Right cardiac atrium (tissue), 5 donors: Measurements from ENCODE around the gene PDCD1. TPM values are rescaled to one million over a fixed set of nuclear protein-coding genes. Genes with fewer than 3 reads are reported as not detected.
A peak's percentile ranks its signal among the peaks of the same experiment; 100 is the strongest.

Experiments
- ATAC-seq, 2 donors: fragments of 200-7000 bp; cut with Tn5 transposase; one replicate each; pipeline versions ENCODE4 v1.8.0 to v1.9.1; 2020; ENCODE audit warnings: moderate library complexity in 2 of 2, mild to moderate bottlenecking in 1 of 2
- DNase-seq, 3 donors: peaks; one replicate each; pipeline ENCODE4 v3.0.0-alpha.2; 2020
- H3K27ac ChIP-seq: one replicate; pipeline ENCODE4 v1.5.1; 2013; ENCODE audit warnings: mild to moderate bottlenecking, low read length, control low read depth, moderate library complexity
- H3K27me3 ChIP-seq: one replicate; pipeline ENCODE4 v1.6.1; 2013; ENCODE audit not compliant: control insufficient read depth, insufficient read depth
- H3K4me1 ChIP-seq: one replicate; pipeline ENCODE4 v1.6.1; 2013; ENCODE audit warnings: low read length; ENCODE audit not compliant: control insufficient read depth, insufficient read depth
- H3K4me3 ChIP-seq: one replicate; pipeline ENCODE4 v1.5.1; 2013; ENCODE audit warnings: low read length, control low read depth
- H3K9me3 ChIP-seq: one replicate; pipeline ENCODE4 v1.6.1; 2013; ENCODE audit warnings: low read length; ENCODE audit not compliant: control insufficient read depth
- WGBS: extraction: QIAGEN DNeasy Blood & Tissue Kit; methylation state at CpG from one replicate; pipeline ENCODE4 v1.1.7; 2013; 5-methylcytosine and 5-hydroxymethylcytosine counted together
- intact Hi-C, 4 donors: fragments of 100-400 bp; cut with DNase I; formaldehyde crosslinking; loops; one replicate each; pipeline versions ENCODE4 v1.11.0 to v1.14.0; 2022 to 2023
- polyA plus RNA-seq: library from polyadenylated mRNA; stranded (reverse); fragments of 200-250 nt; gene quantifications from one replicate; pipeline ENCODE4 v1.2.3, GENCODE V29; 2013
- total RNA-seq, 4 donors: library from RNA; stranded (reverse); fragmentation: NEBNext Ultra II Directional; extraction: Animal tissue kit (Norgen Biotek cat#: 25700); gene quantifications; one replicate each; pipeline ENCODE4 v1.2.1, GENCODE V29; 2021
- donor health status: healthy with polysubstance abuse.
- donor health status: DM: no; HTN: yes; CAD: no.
- donor health status: DM: no; HTN: no; CAD: no.
- donor health status: DM: no; HTN: yes; CAD: no; lungs with severe emphysema.
- donor health status: DM: yes; HTN: yes; CAD: no.

Gene PDCD1
- total and polyA plus RNA-seq, 5 donors: 5.2 to 7.4 (median 5.5) TPM

- DNase-seq: peak in 1 of 3 donors; percentile 61
- H3K9me3 ChIP-seq: no peaks in the 10 kb centered on the region
- H3K27me3 ChIP-seq: no peaks in the 10 kb centered on the region
- WGBS: 77% methylated on average over 48 of the region's 48 CpGs
- no peak overlapping the region for H3K4me3 ChIP-seq
- H3K27ac ChIP-seq: no peak overlapping the region
- no peaks in the 10 kb centered on the region for H3K4me1 ChIP-seq
- peak in 1 of 2 donors; percentile 3 for ATAC-seq
- intact Hi-C loops: no loop called here
Measured at GRCh38 chr2:241902357-241902991, 43.8 kb upstream of the PDCD1 start.

DNA sequence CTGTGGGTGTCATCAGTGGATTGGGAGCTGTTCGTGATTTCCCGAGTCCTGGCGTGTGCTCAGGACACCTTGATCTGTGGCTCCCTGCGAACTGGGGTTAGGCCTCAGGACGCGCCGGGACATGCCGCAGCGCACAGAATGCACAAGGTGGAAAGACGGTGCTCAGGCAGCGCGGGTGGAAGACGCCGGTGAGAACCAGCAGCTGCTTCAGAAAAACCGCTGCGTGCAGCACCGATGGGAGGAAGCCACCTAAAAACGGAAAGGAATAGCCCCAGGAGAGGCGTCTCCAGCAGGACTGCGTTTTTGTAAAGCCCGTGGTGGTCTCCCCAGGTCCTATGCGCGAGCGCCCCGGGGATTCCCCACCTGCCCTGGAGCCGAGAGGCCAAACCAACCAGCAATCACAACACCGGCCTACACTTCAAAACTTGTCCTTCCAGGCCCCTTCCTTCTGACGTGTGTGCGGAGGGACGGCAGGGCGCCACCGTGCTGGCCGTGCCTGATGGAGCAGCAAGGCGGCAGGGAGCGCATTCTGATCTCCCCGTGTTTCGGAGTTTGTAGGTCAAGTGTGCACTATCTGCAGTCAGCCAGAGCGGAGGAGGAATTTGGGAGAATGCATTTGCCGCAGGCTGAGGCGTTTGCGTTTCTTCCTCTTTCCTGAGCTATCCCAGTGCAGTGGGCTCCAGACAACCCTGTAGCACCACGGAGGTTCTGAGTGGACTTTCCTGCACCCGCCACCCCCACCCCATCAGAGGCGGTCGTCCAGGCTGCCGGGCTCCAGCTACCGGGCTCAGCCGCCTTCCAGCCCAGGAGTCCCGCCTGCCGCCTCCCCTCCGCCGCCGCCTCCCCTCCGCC is 43.0 kb upstream of the PDCD1 start:
- 69% methylated on average over 54 of the region's 54 CpGs for WGBS
- DNase-seq (no peak), ATAC-seq (peak in 1 of 2 donors; percentile 20)

DNA sequence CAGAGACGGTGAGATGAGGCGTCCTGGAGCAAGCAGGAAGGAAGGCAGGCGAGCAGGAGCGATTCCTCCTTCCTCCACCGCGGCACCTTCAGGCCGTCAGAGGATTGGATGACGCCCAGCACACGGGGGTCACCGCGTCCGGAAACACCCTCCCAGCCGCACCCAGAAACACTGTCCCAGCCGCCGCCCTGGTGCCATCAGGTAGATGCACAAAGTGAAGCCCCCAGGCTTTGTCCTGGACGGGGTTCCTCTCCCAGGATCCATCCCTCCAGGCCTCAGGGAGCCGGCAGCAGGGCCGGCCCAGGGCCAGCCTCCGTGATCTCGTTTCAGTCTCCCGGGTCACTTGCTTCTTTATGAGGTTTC is 42.3 kb upstream of the PDCD1 start:
- no peak overlapping the region for H3K27ac ChIP-seq
- ATAC-seq (no peak), DNase-seq (no peak)
- WGBS: 87% methylated on average over 21 of the region's 21 CpGs
- no peaks in the 10 kb centered on the region for H3K27me3 ChIP-seq
- no peaks in the 10 kb centered on the region for H3K9me3 ChIP-seq
- H3K4me1 ChIP-seq: no peaks in the 10 kb centered on the region
- H3K4me3 ChIP-seq: no peak overlapping the region
- intact Hi-C loops: no loop called here

More for the DNA sequence above, 43.0 kb upstream of the PDCD1 start:
- Histone ChIP-seq H3K9me3 (no peaks in the 10 kb centered on the region), H3K4me3 (peak overlapping the region; percentile 7), H3K27ac (no peak overlapping the region), H3K4me1 (no peaks in the 10 kb centered on the region), H3K27me3 (no peaks in the 10 kb centered on the region)
- intact Hi-C loops: no loop called here

DNA sequence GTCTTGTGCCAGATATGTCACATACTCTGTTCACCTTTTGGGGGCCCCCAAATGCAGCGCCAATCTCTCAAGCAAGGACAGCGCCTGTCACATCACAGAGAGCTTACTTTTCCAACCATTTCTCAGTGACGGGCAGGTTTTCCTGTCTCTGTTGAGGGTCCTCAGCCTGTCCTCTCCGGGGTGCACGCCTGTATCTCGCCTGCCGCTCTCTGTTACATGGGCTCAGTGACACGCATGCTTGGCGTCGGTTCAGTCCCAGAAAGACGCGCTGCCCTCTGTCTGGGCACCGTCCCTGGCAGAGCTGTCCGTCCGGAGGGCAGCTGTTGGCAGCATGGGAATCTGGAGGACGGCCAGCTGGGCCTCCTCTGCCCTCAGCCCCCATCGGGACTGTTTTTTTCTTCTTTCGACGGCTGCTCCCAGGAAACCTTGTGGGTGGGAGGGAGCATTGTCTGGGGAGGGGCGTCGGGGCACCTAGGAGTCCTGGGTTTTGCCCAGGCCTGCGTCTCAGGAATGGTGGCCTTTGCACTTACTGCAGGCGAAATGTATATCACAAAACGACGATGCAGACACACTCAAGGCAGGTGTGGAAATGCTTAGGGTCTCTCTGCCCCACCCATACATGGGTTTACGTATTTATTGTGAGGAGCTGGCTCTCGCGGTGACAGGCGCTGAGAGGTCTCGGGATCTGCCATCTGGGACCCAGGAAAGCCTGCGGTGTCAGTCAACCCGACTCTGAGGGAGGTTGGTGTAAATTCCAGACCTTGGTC is 41.7 kb upstream of the PDCD1 start:
- DNase-seq (peak in 1 of 3 donors; percentile 33), ATAC-seq (peak; percentile 5 to 31)
- H3K27me3 ChIP-seq: no peaks in the 10 kb centered on the region
- H3K4me3 ChIP-seq: no peak overlapping the region
- no peak overlapping the region for H3K27ac ChIP-seq
- no peaks in the 10 kb centered on the region for H3K9me3 ChIP-seq
- 68% methylated on average over 32 of the region's 32 CpGs for WGBS
- no peaks in the 10 kb centered on the region for H3K4me1 ChIP-seq
- intact Hi-C loops: no loop called here

GRCh38 chr2:241898463-241899270 is 40.0 kb upstream of the PDCD1 start:
- intact Hi-C loops: no loop called here
- DNase-seq (no peak), ATAC-seq (no peak)
- H3K27me3 ChIP-seq: no peaks in the 10 kb centered on the region
- H3K9me3 ChIP-seq: no peaks in the 10 kb centered on the region
- no peak overlapping the region for H3K4me3 ChIP-seq
- no peak overlapping the region for H3K27ac ChIP-seq
- WGBS: 84% methylated on average over 30 of the region's 30 CpGs
- H3K4me1 ChIP-seq: no peaks in the 10 kb centered on the region

GRCh38 chr2:241897231-241897916 is 38.7 kb upstream of the PDCD1 start:
- DNase-seq: no peak
- Histone ChIP-seq H3K27me3 (no peaks in the 10 kb centered on the region), H3K4me3 (no peak overlapping the region), H3K27ac (no peak overlapping the region), H3K9me3 (no peaks in the 10 kb centered on the region), H3K4me1 (no peaks in the 10 kb centered on the region)
- ATAC-seq: no peak
- 84% methylated on average over 17 of the region's 17 CpGs for WGBS
- intact Hi-C loops: no loop called here

GRCh38 chr2:241896746-241897201 is 38.1 kb upstream of the PDCD1 start:
- H3K27me3 ChIP-seq: no peaks in the 10 kb centered on the region
- intact Hi-C loops: no loop called here
- WGBS: 89% methylated on average over 10 of the region's 10 CpGs
- ATAC-seq: no peak
- DNase-seq: no peak
- no peaks in the 10 kb centered on the region for H3K9me3 ChIP-seq
- no peak overlapping the region for H3K27ac ChIP-seq
- no peaks in the 10 kb centered on the region for H3K4me1 ChIP-seq
- H3K4me3 ChIP-seq: no peak overlapping the region

- Histone ChIP-seq H3K9me3 (no peaks in the 10 kb centered on the region), H3K4me1 (no peaks in the 10 kb centered on the region), H3K27me3 (no peaks in the 10 kb centered on the region), H3K27ac (peak overlapping the region; percentile 9), H3K4me3 (no peak overlapping the region)
- intact Hi-C loops: no loop called here
- 52% methylated on average over 26 of the region's 26 CpGs for WGBS
- DNase-seq: peak in 1 of 3 donors; percentile 67
- ATAC-seq: peak; percentile 34 to 45
Measured at GRCh38 chr2:241895712-241896641, 37.3 kb upstream of the PDCD1 start.

DNA sequence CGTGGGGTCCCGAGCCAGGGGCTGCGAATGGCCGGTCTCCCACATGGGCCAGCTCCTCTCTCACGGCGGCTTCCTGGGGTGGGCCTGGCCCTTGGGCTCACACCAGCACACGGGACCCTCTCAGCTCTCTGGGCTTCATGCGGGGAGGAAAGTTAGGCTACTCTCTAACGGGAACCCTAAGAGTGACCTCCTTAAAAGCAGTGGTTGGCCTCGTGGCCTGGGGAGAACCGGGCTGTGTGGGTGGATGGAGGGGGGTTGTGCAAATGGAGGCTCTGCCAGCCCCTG is 36.7 kb upstream of the PDCD1 start:
- intact Hi-C loops: no loop called here
- Histone ChIP-seq H3K4me1 (no peaks in the 10 kb centered on the region), H3K27me3 (no peaks in the 10 kb centered on the region), H3K4me3 (no peak overlapping the region), H3K27ac (no peak overlapping the region), H3K9me3 (no peaks in the 10 kb centered on the region)
- DNase-seq (no peak), ATAC-seq (peak in 1 of 2 donors; percentile 2)
- 87% methylated on average over 11 of the region's 11 CpGs for WGBS
